PC-9 (cell line): ENCODE data around the gene TGM1.

Experiments
- EZH2 ChIP-seq: fragments of 200-600 bp; sonication (generic); IDR thresholded peaks from 2 replicates; pipeline ENCODE4 v1.8.0; 2017; ENCODE audit warnings: antibody characterized with exemption, low read depth
- TF ChIP-seq, protein P1 (sequence below): fragments of 200-600 bp; sonication (generic); conservative IDR thresholded peaks from 2 replicates; pipeline ENCODE4 v1.6.1; 2017; ENCODE audit warnings: mixed run types, antibody characterized with exemption, mild to moderate bottlenecking, moderate library complexity

DNA sequence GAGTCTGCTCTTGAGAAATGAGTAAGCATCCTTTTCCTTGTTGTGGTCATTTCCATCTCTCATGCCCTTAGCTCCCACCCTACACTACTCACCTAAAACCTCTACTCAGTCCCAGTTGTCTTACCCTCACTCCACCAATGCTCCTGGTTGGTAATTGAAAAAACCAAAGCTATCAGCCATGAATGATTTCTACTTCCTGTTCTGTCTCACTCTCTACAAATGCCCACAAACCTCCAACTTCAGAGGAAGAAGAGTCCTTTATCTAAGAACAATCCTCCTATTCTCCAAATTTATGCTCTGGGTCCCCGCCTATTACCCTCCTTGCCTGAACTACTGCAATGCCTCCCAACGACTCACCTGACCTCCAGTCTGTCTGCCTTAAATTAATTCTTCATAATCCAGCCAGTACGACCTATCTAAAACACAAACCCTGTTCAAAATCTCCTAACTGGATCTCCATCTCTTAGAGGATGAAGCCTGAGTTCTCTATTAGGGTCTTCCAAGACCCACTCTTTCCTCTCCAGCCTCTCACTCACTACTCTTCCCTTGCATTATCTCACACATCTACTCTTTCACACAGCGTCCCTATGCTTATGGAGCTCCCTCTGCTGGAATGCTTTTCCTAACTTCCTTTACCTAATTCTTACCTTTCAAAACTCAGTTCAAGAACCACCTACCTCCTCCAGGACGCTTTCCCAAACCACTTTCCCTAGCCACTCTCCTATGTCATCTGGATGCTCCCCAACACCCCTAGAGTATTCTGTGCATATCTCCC lies 34.4 kb upstream of the TGM1 start:
- TF ChIP-seq, protein P1, sequence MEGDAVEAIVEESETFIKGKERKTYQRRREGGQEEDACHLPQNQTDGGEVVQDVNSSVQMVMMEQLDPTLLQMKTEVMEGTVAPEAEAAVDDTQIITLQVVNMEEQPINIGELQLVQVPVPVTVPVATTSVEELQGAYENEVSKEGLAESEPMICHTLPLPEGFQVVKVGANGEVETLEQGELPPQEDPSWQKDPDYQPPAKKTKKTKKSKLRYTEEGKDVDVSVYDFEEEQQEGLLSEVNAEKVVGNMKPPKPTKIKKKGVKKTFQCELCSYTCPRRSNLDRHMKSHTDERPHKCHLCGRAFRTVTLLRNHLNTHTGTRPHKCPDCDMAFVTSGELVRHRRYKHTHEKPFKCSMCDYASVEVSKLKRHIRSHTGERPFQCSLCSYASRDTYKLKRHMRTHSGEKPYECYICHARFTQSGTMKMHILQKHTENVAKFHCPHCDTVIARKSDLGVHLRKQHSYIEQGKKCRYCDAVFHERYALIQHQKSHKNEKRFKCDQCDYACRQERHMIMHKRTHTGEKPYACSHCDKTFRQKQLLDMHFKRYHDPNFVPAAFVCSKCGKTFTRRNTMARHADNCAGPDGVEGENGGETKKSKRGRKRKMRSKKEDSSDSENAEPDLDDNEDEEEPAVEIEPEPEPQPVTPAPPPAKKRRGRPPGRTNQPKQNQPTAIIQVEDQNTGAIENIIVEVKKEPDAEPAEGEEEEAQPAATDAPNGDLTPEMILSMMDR, result peak; percentile 51
- no peak for TF ChIP-seq EZH2
